GM12801 (cell line): Measurements from ENCODE around the gene LMO7.

Experiments used
- TF ChIP-seq, protein P1 (sequence below): IDR thresholded peaks from one replicate; pipeline ENCODE4 v1.5.1; 2011; ENCODE audit warnings: control low read depth; ENCODE audit not compliant: insufficient read length; ENCODE audit errors: extremely low read depth

Gene LMO7

DNA sequence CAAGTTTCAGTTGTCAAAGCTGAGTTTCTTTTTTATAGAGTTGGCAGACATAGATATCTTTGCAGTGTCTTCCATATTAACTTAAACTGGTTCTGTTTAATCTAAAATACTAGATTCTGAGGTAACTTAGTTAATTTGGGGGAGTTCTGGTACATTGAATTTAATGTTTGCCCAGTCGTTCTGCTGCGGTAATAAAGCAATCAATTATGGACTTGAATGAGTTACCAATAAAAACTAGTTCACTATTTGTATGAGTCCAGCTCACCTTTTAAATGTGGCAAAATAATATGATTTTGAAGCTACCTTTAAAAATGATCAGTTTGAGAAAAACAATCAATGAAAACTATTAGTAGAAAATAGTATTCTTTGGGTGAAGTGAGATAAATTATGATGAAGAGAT, 90.2 kb downstream of the LMO7 start:
- TF ChIP-seq, protein P1, sequence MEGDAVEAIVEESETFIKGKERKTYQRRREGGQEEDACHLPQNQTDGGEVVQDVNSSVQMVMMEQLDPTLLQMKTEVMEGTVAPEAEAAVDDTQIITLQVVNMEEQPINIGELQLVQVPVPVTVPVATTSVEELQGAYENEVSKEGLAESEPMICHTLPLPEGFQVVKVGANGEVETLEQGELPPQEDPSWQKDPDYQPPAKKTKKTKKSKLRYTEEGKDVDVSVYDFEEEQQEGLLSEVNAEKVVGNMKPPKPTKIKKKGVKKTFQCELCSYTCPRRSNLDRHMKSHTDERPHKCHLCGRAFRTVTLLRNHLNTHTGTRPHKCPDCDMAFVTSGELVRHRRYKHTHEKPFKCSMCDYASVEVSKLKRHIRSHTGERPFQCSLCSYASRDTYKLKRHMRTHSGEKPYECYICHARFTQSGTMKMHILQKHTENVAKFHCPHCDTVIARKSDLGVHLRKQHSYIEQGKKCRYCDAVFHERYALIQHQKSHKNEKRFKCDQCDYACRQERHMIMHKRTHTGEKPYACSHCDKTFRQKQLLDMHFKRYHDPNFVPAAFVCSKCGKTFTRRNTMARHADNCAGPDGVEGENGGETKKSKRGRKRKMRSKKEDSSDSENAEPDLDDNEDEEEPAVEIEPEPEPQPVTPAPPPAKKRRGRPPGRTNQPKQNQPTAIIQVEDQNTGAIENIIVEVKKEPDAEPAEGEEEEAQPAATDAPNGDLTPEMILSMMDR: no peak

DNA sequence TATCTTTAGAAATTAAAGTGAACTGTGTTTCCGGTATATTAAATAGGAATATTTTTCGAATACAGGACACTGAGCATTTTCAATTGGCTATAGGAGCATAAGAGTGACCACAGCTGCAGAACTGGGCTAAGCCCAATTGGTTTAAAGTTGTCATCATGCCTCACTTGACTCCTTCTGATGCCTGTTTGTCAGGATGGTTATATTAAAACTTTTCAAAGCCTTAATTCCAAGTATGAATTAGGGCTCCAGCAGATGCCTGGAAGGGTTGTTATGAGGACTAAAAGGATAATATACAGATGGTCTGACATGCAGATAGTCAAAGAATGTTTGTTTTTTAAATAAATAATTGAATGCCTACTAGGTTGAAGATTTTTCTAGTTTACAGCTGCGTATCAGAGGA, 100.0 kb downstream of the LMO7 start:
- TF ChIP-seq, protein P1: no peak

DNA sequence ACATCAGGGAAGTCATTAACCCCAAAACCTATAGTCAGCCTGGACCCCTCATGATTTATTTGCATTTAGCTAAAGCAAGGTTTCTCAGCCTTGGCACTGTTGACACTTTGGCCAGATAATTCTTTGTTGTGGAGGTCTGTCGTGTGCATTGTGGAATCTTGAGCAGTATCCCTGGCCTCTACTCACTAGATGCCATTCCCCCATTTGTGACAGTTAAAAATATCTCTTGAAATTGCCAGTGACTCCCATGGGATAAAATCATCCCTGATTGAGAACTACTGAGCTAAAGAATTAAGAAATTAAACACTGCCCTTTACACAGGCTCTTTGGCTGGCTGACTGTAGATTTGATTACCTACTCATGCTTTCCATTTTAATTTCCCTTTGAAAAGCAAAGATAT, 102.7 kb downstream of the LMO7 start:
- TF ChIP-seq, protein P1: no peak

DNA sequence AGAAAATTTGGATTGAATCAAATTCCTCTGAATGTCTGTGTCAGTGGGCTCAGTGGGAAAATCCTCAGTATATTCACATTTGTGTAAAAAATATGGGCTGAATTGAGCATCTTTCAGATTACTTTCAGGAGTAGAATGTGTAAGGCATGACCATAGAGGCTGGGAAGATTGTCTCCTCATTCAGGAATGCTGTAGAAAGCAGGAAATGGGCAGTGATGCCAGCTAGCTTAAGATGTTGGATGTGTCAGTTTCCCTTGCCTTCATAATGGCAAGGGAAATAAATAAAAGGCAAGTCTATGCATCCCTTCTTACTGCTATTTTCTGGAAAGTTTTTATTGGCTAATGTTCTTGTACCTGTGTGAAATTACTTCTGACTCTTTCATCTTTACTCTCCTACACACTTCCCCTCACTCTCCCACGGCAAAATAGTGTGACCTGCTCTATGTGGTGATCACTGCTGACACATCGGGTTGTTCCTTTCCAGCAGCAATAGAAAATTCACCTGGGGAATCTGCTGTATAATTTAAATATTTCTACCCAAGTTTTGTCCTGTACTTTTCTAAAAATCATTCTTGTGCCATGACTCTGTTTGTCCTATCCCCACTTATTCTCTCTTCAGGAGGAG, 103.2 kb downstream of the LMO7 start:
- TF ChIP-seq, protein P1: no peak

DNA sequence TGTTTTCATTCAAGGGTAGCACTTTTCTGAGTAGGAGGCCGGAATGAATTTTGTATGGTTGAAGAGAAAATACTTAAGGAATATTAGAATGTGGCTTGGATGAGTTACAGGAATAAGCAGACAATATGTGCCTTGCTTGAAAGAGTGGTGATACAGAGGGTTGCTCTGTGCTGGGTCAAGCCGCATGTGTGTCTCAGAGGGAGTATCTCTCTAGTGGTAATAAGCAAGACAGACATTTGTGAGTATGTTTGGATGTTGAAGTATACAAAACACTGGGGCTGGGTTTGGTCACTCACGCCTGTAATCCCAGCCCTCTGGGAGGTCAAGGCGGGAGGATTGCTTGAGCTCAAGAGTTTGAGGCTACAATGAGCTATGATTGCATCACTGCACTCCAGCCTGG, 103.9 kb downstream of the LMO7 start:
- TF ChIP-seq, protein P1: no peak

DNA sequence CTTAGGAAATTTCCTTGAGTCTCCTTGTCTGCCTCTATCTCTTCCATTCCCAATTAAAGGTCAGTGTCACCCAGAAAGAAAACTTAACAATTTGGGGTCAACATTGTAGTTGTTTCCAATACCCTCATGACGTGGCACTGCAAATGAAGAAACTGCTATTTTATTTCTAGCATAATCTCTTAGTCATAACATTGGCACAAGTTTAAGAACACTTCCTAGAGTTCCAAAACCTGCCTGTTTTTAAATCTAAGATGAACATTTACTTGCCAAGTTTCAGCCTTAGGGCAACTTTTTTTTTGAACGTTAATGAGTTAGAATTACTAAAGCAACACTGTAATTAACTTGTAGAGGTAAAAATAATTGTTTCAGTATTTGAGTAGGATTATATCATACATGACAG, 108.0 kb downstream of the LMO7 start:
- TF ChIP-seq, protein P1: no peak

DNA sequence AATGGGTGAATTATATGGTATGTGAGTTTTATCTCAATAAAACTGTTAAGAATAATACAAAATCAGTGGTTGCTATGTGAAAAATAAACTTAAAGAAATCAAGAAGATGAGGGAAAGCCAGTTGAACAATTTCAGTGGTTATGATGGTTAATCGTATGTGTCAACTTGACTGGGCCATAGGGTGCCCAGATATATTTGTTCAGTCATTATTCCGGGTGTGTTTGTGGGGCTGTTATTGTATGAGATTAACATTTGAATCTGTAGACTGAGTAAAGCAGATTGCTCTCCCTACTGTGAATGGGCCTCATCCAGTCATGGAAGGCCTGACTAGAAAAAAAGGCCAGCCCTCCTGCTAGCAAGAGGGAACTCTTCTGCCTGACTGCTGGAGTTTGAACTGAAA, 109.3 kb downstream of the LMO7 start:
- TF ChIP-seq, protein P1: no peak
